Activated CD4-positive, alpha-beta T cell treated with anti-CD3 and anti-CD28 coated beads for 24 hours (primary cell): ENCODE results near the gene SLAMF6.

Experiments
- DNase-seq, 2 donors: peaks; one replicate each; pipeline ENCODE4 v3.0.0-alpha.2; 2020; ENCODE audit warnings: low read depth in 2 of 2

Gene SLAMF6

GRCh38 chr1:160467576-160467975 is 55.5 kb downstream of the SLAMF6 start:
- no peak for DNase-seq

GRCh38 chr1:160466961-160467360 is 56.1 kb downstream of the SLAMF6 start:
- DNase-seq: no peak

GRCh38 chr1:160465123-160465522 is 57.9 kb downstream of the SLAMF6 start:
- DNase-seq: no peak

- no peak for DNase-seq
These were observed 62.3 kb downstream of the SLAMF6 start for GRCh38 chr1:160460683-160461287.

GRCh38 chr1:160460214-160460642 is 62.8 kb downstream of the SLAMF6 start:
- no peak for DNase-seq

- DNase-seq: no peak
These were observed 63.4 kb downstream of the SLAMF6 start for GRCh38 chr1:160459687-160460086.

- DNase-seq: no peak
These were observed 64.0 kb downstream of the SLAMF6 start for GRCh38 chr1:160459056-160459455.

GRCh38 chr1:160455153-160455517 is 67.9 kb downstream of the SLAMF6 start:
- no peak for DNase-seq

GRCh38 chr1:160454371-160455152 is 68.5 kb downstream of the SLAMF6 start:
- DNase-seq: no peak

GRCh38 chr1:160453443-160453842 is 69.6 kb downstream of the SLAMF6 start:
- DNase-seq: no peak

GRCh38 chr1:160451859-160452232 is 71.2 kb downstream of the SLAMF6 start:
- no peak for DNase-seq

GRCh38 chr1:160451119-160451858 is 71.8 kb downstream of the SLAMF6 start:
- no peak for DNase-seq

- no peak for DNase-seq
These were observed 73.6 kb downstream of the SLAMF6 start for GRCh38 chr1:160449494-160449893.

- no peak for DNase-seq
These were observed 76.0 kb downstream of the SLAMF6 start for GRCh38 chr1:160446945-160447600.

GRCh38 chr1:160439718-160440117 is 83.3 kb downstream of the SLAMF6 start:
- no peak for DNase-seq

- no peak for DNase-seq
These were observed 84.1 kb downstream of the SLAMF6 start for GRCh38 chr1:160438935-160439334.

- DNase-seq: no peak
These were observed 84.6 kb downstream of the SLAMF6 start for GRCh38 chr1:160438317-160438918.

- DNase-seq: no peak
These were observed 85.4 kb downstream of the SLAMF6 start for GRCh38 chr1:160437432-160438316.

GRCh38 chr1:160436966-160437365 is 86.1 kb downstream of the SLAMF6 start:
- DNase-seq: no peak
